Measurements from ENCODE around the gene TMEM259. TPM values are rescaled to one million over a fixed set of nuclear protein-coding genes. Genes with fewer than 3 reads are reported as not detected.

The TMEM259 gene
- total RNA-seq (100 to 1,000 TPM in 1 of 4 donors, 10 to 100 TPM in 3; 67.1 to 128 (median 87.4) TPM), polyA plus RNA-seq (100 to 1,000 TPM in 1 of 3 donors, 10 to 100 TPM in 2; 80.6 to 133 (median 89.9) TPM)
- long read RNA-seq, donor 1, transcript TMEM259-202 (11 exons, 2,748 nt) = major isoform, 34 of 103 reads
- long read RNA-seq, donor 1, transcript TMEM259-208 (1 exons, 1,637 nt) = minor isoform, 20 of 103 reads
- long read RNA-seq, donor 1, partial matches to known transcripts = 11 of 103 reads
- long read RNA-seq, donor 1, other reads (novel, unspliced or antisense) = 36 of 103 reads
- long read RNA-seq, donor 2, transcript TMEM259-202 (11 exons, 2,748 nt) = major isoform, 89 of 271 reads
- long read RNA-seq, donor 2, transcript TMEM259-208 (1 exons, 1,637 nt) = minor isoform, 23 of 271 reads
- long read RNA-seq, donor 2, partial matches to known transcripts = 30 of 271 reads
- long read RNA-seq, donor 2, other reads (novel, unspliced or antisense) = 126 of 271 reads

- no peak for TF ChIP-seq CTCF (IDR thresholded peaks at IDR 0.05)
- peaks cover 0 to 7% (median 2%) of the 10 kb centered on the region in 3 donors for H3K27me3 ChIP-seq (ENCODE audit: insufficient read depth in 3 of 3, low read length in 2 of 3)
- no peaks in the 10 kb centered on the region for H3K36me3 ChIP-seq (ENCODE audit: insufficient read depth in 1 of 2, low read depth in 1 of 2)
- peak; percentile 98 to 99 for DNase-seq
- peak within 1 kb of the TSS; percentile 94 for H3K27ac ChIP-seq
- peaks cover 39% of the 10 kb centered on the region for H3K4me1 ChIP-seq
- intact Hi-C loops (cut with DNase I) = no loop called here
- ATAC-seq = peak; percentile 93 to 96 (median 94)
- WGBS, 3 donors = 0 to 1% (median 0%) methylated on average over 34 to 68 of the region's 68 CpGs
- H3K4me3 ChIP-seq = peak within 1 kb of the TSS; percentile 88
- no peaks in the 10 kb centered on the region for H3K9me3 ChIP-seq
Observed at GRCh38 chr19:1020868-1021425, at the start of gene TMEM259. Gene TMEM259, minus strand, starts transcription at chr19:1021123. Its CDS starts 127 bp downstream, at chr19:1020996.

DNA sequence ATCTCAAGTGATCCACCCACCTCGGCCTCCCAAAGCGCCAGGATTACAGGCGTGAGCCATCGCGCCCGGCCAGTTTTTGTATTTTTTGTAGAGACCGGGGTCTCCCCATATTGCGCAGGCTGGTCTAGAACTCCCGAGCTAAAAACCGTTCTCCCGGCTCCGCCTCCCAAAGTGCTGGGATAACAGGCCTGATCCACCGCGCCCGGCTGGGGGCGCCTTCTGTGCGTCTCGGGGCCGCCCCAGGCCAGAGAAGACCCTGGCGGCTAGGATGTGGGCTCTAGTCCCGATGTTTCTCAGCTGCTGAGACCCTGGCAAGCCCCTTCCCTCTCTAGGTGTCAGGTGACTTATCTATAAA is 49.6 kb upstream of the TMEM259 start:
- peak in 1 of 2 donors; percentile 37 for DNase-seq

DNA sequence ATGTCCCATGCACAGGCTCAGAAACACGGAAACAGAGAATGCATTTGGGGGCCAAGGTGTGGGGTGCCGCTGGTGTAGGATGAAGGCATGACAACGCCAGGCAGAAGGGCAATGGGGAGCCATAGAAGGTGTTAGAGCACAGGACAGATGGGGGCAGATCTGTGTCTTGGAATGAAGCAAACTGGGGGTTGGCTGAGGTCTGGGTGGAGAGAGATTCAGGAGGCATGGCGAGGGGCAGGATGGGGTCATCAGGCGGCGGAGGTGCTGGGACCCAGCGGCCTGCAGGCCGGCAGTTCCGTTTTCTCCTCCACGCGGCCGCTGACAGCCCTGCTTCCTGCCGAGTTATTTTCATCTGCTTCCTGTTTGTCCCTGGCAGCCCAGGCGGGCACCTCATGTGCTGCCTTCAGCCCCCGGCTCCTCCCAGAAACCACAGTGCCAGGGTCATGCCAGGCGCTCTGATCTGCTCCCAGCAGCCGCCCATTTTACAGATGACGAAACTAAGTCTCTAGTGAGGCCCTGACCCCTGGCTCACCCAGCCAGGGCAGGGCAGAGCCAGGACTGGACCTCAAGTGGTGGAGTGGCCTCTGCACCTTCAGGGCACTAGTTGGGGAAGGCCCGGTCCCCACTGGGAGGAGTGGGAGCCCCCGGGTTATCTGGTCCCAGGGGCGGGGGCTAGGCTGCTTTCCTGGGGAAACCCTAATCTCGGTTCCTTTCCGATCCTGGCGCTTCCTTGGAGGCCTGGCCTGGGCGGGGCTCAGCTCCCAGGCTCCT is 48.3 kb upstream of the TMEM259 start:
- peak in 2 of 4 donors; percentile 21 to 35 for ATAC-seq
- no peak for TF ChIP-seq CTCF (IDR thresholded peaks at IDR 0.05)
- H3K27me3 ChIP-seq (ENCODE audit: insufficient read depth in 3 of 3, low read length in 2 of 3) = peaks cover 0 to 79% (median 39%) of the 10 kb centered on the region in 3 donors
- peak; percentile 67 to 83 for DNase-seq
- WGBS, 3 donors = 50 to 62% (median 58%) methylated on average over 21 to 25 of the region's 25 CpGs
- intact Hi-C loops (cut with DNase I) = no loop called here
- H3K36me3 ChIP-seq (ENCODE audit: insufficient read depth in 1 of 2, low read depth in 1 of 2) = no peaks in the 10 kb centered on the region
- no peaks in the 10 kb centered on the region for H3K9me3 ChIP-seq
- peak overlapping the region; percentile 53 for H3K4me3 ChIP-seq
- H3K27ac ChIP-seq = no peak overlapping the region
- H3K4me1 ChIP-seq = peaks cover 23% of the 10 kb centered on the region

More for the DNA sequence above, 49.6 kb upstream of the TMEM259 start:
- ATAC-seq = no peak
- Histone ChIP-seq H3K4me3 (no peak overlapping the region), H3K36me3 (ENCODE audit: insufficient read depth in 1 of 2, low read depth in 1 of 2) (no peaks in the 10 kb centered on the region), H3K9me3 (no peaks in the 10 kb centered on the region), H3K27ac (no peak overlapping the region), H3K27me3 (ENCODE audit: insufficient read depth in 3 of 3, low read length in 2 of 3) (peaks cover 0 to 69% (median 39%) of the 10 kb centered on the region in 3 donors), H3K4me1 (peaks cover 14% of the 10 kb centered on the region)
- intact Hi-C loops (cut with DNase I) = no loop called here
- WGBS, 3 donors = 8 to 12% (median 9%) methylated on average over 19 to 21 of the region's 21 CpGs
- TF ChIP-seq CTCF (IDR thresholded peaks at IDR 0.05) = no peak

DNA sequence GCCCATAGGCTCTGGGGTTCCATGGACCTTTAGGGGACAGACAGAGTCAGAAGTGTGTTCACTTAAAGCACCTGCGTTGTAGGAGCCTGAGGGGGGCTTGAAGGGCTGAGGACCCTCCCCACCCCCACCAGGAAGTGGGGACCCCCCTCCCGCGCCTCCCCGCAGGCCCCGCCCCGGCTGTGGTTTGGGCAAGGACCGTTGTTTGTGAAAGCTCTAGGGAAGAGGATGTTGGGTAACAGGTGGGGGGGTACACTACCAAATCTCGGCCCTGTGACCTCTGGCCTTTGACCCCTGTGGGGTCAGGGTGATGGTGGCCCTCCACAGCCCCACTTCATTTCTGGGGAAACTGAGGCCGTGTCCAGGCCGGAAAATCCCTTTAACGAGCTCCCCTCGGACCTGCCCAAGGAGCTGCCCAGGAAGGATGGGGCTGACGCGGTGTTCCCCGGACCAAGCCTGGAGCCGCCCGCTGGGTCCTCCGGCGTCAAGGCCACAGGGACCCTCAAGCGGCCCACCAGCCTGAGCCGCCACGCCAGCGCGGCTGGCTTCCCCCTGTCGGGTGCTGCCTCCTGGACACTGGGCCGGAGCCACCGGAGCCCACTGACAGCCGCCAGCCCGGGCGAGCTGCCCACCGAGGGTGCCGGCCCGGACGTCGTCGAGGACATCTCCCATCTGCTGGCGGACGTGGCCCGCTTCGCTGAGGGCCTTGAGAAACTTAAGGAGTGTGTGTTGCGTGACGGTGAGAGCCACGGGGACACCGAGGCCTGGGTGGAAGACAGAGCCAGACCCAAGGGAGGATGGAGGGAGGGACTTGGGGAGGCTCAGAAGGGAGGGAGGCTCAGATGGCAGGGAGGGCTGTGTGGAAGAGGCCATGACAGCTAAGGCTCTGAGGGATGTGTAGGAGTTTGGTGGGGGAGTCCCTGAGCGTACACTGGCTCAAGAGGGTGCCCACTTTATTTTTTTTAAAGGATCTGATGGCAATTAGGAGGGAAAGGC is 47.4 kb upstream of the TMEM259 start:
- peak overlapping the region; percentile 53 for H3K4me3 ChIP-seq
- ATAC-seq (no peak), DNase-seq (peak; percentile 42 to 56)
- no peak overlapping the region for H3K27ac ChIP-seq
- TF ChIP-seq CTCF (IDR thresholded peaks at IDR 0.05) = no peak
- intact Hi-C loops (cut with DNase I) = no loop called here
- no peaks in the 10 kb centered on the region for H3K9me3 ChIP-seq
- peaks cover 23% of the 10 kb centered on the region for H3K4me1 ChIP-seq
- 65 to 67% (median 65%) methylated on average over 42 to 45 of the region's 45 CpGs for WGBS, 3 donors
- no peaks in the 10 kb centered on the region for H3K36me3 ChIP-seq (ENCODE audit: insufficient read depth in 1 of 2, low read depth in 1 of 2)
- peaks cover 0 to 79% (median 39%) of the 10 kb centered on the region in 3 donors for H3K27me3 ChIP-seq (ENCODE audit: insufficient read depth in 3 of 3, low read length in 2 of 3)
